Stimulated activated CD8-positive, alpha-beta memory T cell treated with anti-CD3 and anti-CD28 coated beads, Interleukin-2, amount 100 ng/mL, for 48 hours (primary cell): ENCODE data around the gene DMXL2.

ENCODE experiments used
- DNase-seq, 2 donors: peaks; one replicate each; pipeline ENCODE4 v3.0.0-alpha.2; 2020; ENCODE audit warnings: low read depth in 2 of 2

DMXL2 gene

DNA sequence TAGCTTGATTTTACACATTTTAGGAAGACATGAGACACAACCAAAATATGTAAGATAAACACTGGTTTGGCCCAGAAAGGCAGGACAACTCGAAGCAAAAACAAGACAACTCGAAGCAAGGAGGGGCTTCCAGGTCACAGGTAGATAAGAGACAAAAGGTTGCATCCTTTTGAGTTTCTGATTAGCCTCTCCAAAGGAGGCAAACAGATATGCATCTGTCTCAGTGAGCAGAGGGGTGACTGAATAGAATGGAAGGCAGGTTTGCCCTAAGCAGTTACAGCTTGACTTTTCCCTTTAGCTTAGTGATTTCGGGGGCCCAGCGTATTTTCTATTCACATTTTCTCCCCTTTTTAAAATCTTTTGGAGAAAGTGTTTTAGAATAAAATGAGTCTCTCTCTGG, 206.4 kb downstream of the DMXL2 start:
- no peak for DNase-seq

DNA sequence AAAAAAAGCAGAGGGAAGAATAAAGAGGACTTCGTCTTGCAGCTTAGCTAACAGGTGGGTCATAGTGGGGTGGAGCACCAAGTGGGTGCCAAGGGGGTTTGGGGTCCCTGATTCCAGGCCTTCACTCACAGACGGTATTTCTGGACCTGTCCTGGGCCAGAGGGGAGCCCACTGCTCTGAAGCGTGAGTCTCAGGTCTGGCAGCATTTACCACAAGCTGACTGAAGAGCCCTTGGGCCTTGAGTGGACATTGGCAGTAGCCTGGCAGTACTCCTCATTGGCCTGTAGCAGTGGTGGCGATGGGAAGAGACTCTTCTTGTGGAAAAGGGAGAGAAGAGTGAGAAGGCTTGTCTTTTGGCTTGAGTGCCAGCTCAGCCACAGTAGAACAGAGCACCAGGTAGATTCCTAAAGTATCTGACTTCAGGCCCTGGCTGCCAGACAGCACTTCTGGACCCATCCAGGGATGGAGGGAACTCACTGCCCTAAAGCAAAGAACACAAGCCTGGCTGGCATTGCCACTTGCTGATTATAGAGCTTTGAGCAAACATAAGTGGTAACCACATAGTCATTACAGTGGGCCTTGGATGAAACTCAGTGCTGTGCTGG, 208.2 kb downstream of the DMXL2 start:
- no peak for DNase-seq

DNA sequence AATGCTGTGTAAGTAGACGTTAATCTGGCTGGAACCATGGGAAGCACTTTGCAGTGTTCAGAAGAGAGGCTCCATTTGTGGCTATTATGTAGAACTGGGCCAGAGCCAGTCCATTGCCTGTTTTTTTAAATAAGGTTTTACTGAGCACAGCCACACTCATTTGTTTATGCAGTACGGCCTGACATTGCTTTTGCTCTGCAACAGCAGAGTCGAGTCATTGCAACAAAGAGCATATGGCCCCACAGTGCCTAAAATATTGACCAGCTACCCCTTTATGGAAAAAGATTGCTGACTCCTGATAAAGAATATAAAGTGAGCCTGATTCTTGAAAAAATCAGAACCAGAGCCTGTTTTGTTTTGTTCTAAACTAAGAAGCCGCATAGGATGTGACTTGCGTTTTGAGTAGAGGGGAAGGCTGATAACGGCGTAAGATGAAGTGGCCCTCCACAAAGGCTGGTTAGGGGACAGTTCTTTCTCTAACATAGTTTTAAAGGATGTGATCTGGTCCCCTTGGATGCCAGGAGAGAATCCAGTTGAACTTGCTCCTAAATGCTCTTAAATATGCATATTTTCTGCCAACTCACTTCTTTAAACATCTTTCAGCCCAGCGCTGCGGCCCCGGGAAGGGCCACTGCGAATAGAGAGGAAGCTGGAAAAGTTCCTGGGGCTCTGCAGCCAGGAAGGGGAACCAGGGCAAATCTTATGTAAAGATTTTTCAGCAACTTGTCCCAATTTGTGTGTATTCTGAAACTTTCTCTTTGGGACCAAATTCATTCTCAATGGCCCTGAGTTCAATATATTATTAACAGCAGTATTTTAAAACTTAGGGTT, 216.7 kb downstream of the DMXL2 start:
- no peak for DNase-seq

DNA sequence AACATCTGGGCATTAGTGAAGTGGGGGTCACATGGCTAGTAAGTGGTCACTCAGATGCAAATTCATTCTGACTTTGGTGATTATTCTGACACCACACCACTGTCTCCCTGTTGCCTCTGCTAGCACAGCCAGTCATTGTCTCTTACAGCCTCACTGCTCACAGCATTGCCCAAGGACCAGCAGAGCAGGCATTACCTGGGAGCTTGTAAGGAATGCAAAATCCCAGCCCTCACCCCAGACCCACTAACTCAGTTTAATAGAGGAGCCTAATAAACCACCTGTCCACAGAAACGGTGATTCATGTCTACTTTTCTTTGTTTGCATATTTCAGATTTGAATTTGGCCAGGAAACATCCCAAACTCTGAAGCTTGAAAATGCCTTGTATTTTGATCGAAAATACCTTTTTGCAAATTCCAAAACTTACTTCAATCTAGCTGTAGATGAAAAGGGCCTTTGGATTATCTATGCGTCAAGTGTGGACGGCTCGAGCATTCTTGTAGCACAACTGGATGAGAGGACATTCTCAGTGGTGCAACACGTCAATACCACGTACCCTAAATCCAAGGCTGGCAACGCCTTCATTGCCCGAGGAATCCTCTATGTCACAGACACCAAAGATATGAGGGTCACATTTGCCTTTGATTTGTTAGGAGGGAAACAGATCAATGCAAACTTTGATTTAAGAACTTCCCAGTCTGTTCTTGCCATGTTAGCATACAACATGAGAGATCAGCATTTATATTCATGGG, 218.4 kb downstream of the DMXL2 start:
- DNase-seq, result no peak

DNA sequence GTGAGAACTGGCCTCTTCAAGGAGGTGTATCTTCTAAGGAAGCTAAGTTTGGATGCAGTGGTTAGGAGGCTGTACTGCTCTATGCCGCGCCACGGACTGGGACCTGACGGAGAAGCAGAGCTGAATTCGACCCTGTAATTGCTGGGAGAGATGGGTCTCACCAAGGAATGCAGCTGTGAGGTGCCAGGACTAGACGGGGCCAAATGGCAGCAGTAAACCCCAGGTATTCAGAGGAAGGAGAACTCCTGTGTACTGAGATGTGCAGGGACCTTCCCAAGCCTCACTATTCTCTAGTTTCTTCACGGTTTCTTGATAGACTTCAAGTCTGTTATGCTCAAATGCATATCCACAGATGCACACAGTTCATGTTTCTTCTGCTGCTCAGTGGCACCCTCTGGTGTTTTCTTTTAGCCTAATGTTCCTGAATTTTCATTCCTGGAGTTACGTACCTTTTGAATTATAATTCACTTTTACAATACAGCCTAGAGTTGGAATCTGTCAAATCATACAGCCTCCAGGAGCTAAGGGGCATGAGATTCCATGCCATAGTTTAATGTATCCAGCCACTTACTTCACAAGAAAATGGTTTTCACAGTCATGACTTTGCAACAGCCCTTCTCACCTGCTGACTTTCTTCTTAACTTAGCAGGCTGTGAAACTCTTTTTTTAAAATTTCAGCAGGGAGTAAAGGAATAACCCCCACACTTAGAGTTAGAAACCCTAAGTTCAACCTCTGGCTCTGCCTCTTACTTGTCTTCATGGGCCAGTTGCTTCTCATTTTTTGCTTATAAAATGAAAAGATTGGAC, 219.3 kb downstream of the DMXL2 start:
- no peak for DNase-seq

DNA sequence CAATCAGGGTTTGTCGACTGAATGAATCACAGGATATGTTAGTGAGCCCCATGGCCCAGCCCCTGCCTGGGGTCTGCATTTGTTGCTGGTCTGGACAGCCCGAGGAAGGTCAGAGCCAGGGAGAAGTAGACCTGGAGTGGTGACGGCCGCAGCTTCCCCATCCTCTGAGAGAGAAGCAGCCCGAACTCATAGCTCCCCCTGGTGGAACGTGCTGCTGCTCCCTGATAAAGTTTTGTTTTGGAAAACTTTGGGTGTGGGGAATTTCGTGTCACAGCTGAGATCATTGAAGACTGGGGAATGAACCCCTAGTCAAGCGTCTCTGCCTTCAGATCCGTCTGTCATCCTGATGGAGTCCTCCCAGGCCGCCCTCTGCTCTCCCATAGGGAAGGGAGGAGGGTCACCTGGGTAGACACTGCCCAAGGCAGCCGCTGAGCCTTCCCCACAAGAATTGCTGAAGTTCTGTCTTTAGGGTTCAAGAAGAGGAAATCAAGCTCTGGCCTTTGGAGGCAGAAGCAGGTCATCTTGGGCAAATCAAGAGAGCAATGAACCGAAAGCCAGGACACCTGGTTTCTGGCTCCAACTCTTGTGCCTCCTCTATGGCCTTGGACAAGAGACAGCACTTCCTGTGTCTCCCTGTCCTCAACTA, 220.6 kb downstream of the DMXL2 start:
- no peak for DNase-seq

DNA sequence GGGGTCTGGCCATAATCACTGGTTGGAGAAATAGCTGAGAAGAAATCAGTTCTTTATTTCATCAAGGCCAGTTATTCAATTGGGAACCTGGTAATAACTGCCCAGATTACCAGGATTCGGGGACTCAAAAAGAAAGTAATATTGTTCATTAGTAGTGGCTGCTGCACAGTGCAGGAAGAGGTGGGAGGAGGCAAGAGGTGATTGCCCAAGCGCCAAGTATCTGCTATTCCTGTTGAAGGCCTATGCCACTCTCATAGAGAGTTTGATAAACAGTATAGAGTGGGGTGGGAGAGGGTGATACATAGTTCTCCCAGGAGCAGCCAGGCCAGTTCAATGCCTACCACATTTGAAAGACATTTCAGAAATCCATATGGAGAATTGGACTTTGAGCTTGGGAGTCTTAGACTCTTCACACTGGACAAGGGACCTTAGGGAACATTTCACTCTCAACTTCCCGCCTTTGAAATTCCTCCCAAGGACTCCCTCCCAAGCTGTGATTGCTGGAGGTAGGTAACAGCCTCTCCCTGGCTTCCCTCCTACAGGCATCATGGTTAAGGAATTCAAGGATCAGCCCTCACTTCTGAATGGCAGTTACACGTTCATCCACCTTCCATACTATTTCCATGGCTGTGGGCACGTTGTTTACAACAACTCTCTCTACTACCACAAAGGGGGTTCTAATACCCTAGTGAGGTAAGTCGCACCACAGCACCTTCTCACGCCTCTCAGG, 221.4 kb downstream of the DMXL2 start:
- DNase-seq, result no peak

DNA sequence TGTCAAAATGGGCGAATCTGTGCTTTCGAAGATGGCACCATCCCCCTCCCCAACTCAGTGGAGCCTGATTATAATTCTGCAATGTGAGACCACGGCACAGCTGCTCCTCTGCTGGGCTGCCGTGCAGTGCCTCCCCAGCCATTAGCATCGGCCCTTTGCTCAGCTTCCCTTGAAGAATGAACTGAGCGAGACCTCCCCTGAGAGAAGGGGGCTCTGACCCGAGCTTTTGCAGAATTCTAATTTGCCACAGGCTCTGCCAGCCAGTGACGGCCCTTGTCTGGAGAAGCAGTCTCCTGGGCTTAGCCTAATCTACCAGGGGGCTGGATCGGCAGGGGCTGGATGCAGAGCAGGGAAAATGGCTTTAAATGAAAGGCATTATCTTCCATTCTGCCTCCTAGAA, 223.9 kb downstream of the DMXL2 start:
- no peak for DNase-seq
